ENCODE measurements around the gene ANXA11. TPM values are rescaled to one million over a fixed set of nuclear protein-coding genes. Genes with fewer than 3 reads are reported as not detected.

The ANXA11 gene
- total and polyA plus RNA-seq, 2 donors (not counting 1 experiment from before 2014, with no cell fraction given), result 88.3 to 177 TPM

DNA sequence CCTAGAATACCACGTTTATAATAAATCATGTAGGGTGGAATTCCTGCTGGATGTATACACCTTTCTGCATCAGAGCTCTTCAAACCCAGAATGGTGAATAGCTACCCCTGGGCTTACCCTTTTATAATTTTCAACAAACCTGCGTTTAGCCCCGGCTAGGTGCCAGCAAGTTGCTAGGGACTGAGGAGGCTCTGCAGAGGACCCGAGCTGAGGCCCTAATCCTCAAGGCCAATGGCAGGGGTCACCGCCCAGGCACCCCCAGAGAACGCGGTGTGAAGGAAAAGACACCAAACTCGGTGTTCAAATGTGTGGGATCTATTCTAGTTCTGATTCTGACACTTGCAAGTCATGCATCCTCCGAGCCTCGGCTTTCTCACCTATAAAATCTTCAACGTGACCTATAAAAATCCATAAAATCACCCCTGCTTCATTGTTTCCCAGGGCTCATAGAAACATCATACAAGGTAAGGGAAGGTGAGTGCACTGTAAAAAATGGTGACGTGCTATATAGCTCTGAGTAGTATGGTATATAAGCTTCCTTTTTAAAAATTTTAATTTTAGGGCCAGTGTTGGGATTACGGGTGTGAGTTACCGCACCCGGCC lies 2.5 kb upstream of the ANXA11 start:
- peaks cover 0 to 2% (median 0%) of the 10 kb centered on the region in 4 experiments for H3K27me3 ChIP-seq (replicated peaks in 1 of 4; ENCODE audit: control extremely low read depth in 1 of 4, control insufficient read depth in 3 of 4, insufficient read depth in 4 of 4, low read length in 3 of 4)
- H3K4me1 ChIP-seq (ENCODE audit: control insufficient read depth in 2 of 2, insufficient read depth in 2 of 2, low read length in 2 of 2), result peaks cover 23 to 28% of the 10 kb centered on the region in 2 donors
- ChIA-PET CTCF (interaction anchor here (0.8 to 2.4 kb wide), 7 partner anchors 14 to 64 kb away, joined by 3 to 13 read pairs (median 3); no protein-coding TSS in a partner anchor), POLR2A (interaction anchor here (0.5 kb wide), 1 partner anchor 65 kb away, joined by 6 read pairs; no protein-coding TSS in a partner anchor)
- 96% methylated on average over 7 of the region's 15 CpGs for WGBS (ENCODE audit: insufficient coverage)
- H4K20me1 ChIP-seq (ENCODE audit: control insufficient read depth, insufficient read depth, low read length, poor library complexity, severe bottlenecking), result peaks cover 18% of the 10 kb centered on the region
- no peaks in the 10 kb centered on the region for H3K36me3 ChIP-seq (replicated peaks in 1 of 2; ENCODE audit: control extremely low read depth in 1 of 2, control insufficient read depth in 1 of 2, extremely low read depth in 1 of 2, insufficient read depth in 2 of 2, low read length in 1 of 2)
- peak overlapping the region; percentile 72 for H3K27ac Mint-ChIP-seq
- peaks cover 28% of the 10 kb centered on the region for H3K4me1 Mint-ChIP-seq
- peaks cover 55% of the 10 kb centered on the region for H3K79me2 ChIP-seq (ENCODE audit: control insufficient read depth, insufficient read depth, low read length)
- DNase-seq (no peak), ATAC-seq (ENCODE audit: low read depth) (no peak)
- H3K4me3 Mint-ChIP-seq, result no peak overlapping the region
- H2AFZ ChIP-seq (ENCODE audit: insufficient read depth, low read depth, low read length, poor library complexity, severe bottlenecking), result peak overlapping the region; percentile 36
- no peak overlapping the region for H3K27ac ChIP-seq (ENCODE audit: low read length in 2 of 2)
- intact Hi-C loops (cut with micrococcal nuclease), result loop anchor here (5.0 to 10.0 kb wide), 6 partner anchors 66 to 1906 kb away; partner anchors contain the start of genes NUTM2E, TMEM254 and ZCCHC24
- H3K9me3 Mint-ChIP-seq (ENCODE audit: insufficient read depth), result no peaks in the 10 kb centered on the region
- no peak overlapping the region for H3K9ac ChIP-seq (ENCODE audit: low read length)
- H3K27me3 Mint-ChIP-seq, result no peaks in the 10 kb centered on the region
- H3K4me2 ChIP-seq (replicated peaks; ENCODE audit: low read depth, low read length, poor library complexity, severe bottlenecking), result no peak overlapping the region
- no peak overlapping the region for H3K4me3 ChIP-seq (ENCODE audit: control extremely low read depth in 1 of 5, extremely low read depth in 1 of 5, insufficient read depth in 1 of 5, low read depth in 2 of 5, low read length in 4 of 5)
- no peak for TF ChIP-seq EZH2 (IDR thresholded peaks at IDR 0.05; ENCODE audit: borderline replicate concordance, insufficient read depth, low read depth, low read length, poor library complexity, severe bottlenecking)
- no peak for TF ChIP-seq CTCF (IDR thresholded peaks at IDR 0.05)
- H3K9me3 ChIP-seq (ENCODE audit: control extremely low read depth in 1 of 3, control insufficient read depth in 2 of 3, insufficient read depth in 1 of 3, low read length in 2 of 3), result no peaks in the 10 kb centered on the region

- POLR2A ChIA-PET, result no interaction called here
These were observed 929 bp upstream of the ANXA11 start for GRCh38 chr10:80206277-80206655.

More at GRCh38 chr10:80206277-80206655, 929 bp upstream of the ANXA11 start:
- intact Hi-C loops (cut with micrococcal nuclease), result loop anchor here (5.0 to 10.0 kb wide), 6 partner anchors 64 to 1904 kb away; partner anchors contain the start of genes NUTM2E, TMEM254 and ZCCHC24
- no peaks in the 10 kb centered on the region for H3K9me3 Mint-ChIP-seq (ENCODE audit: insufficient read depth)
- H3K27me3 ChIP-seq (replicated peaks in 1 of 4; ENCODE audit: control extremely low read depth in 1 of 4, control insufficient read depth in 3 of 4, insufficient read depth in 4 of 4, low read length in 3 of 4), result peaks cover 0 to 2% (median 0%) of the 10 kb centered on the region in 4 experiments
- ATAC-seq (ENCODE audit: low read depth) (no peak), DNase-seq (no peak)
- H3K9ac ChIP-seq (ENCODE audit: low read length), result peak overlapping the region; percentile 75
- no peaks in the 10 kb centered on the region for H3K9me3 ChIP-seq (ENCODE audit: control extremely low read depth in 1 of 3, control insufficient read depth in 2 of 3, insufficient read depth in 1 of 3, low read length in 2 of 3)
- TF ChIP-seq CTCF (IDR thresholded peaks at IDR 0.05) (no peak), EZH2 (IDR thresholded peaks at IDR 0.05; ENCODE audit: borderline replicate concordance, insufficient read depth, low read depth, low read length, poor library complexity, severe bottlenecking) (no peak)
- peaks cover 0 to 3% of the 10 kb centered on the region in 2 experiments for H3K36me3 ChIP-seq (replicated peaks in 1 of 2; ENCODE audit: control extremely low read depth in 1 of 2, control insufficient read depth in 1 of 2, extremely low read depth in 1 of 2, insufficient read depth in 2 of 2, low read length in 1 of 2)
- H3K27ac Mint-ChIP-seq, result peak overlapping the region; percentile 97
- peak overlapping the region; percentile 94 for H3K4me3 Mint-ChIP-seq
- peaks cover 39 to 44% of the 10 kb centered on the region in 2 donors for H3K4me1 ChIP-seq (ENCODE audit: control insufficient read depth in 2 of 2, insufficient read depth in 2 of 2, low read length in 2 of 2)
- H3K4me3 ChIP-seq (ENCODE audit: control extremely low read depth in 1 of 5, extremely low read depth in 1 of 5, insufficient read depth in 1 of 5, low read depth in 2 of 5, low read length in 4 of 5), result peak overlapping the region in 2 of 5 experiments; percentile 74 to 75
- peaks cover 71% of the 10 kb centered on the region for H3K79me2 ChIP-seq (ENCODE audit: control insufficient read depth, insufficient read depth, low read length)
- H3K27ac ChIP-seq (ENCODE audit: low read length in 2 of 2), result peak overlapping the region; percentile 75 to 91
- CTCF ChIA-PET, result interaction anchor here (2.3 kb wide), 1 partner anchor 16 kb away, joined by 5 read pairs; no protein-coding TSS in a partner anchor
- H3K4me1 Mint-ChIP-seq, result peaks cover 44% of the 10 kb centered on the region
- WGBS (ENCODE audit: insufficient coverage), result 83% methylated on average over 1 of the region's 3 CpGs
- peaks cover 34% of the 10 kb centered on the region for H4K20me1 ChIP-seq (ENCODE audit: control insufficient read depth, insufficient read depth, low read length, poor library complexity, severe bottlenecking)
- H3K4me2 ChIP-seq (replicated peaks; ENCODE audit: low read depth, low read length, poor library complexity, severe bottlenecking), result peak overlapping the region; percentile 92
- H2AFZ ChIP-seq (ENCODE audit: insufficient read depth, low read depth, low read length, poor library complexity, severe bottlenecking), result peak overlapping the region; percentile 99
- no peaks in the 10 kb centered on the region for H3K27me3 Mint-ChIP-seq

Data from B cell (primary cell).